Sigmoid colon (tissue), 7 donors: Measurements from ENCODE around the gene FDXR. TPM values are rescaled to one million over a fixed set of nuclear protein-coding genes. Genes with fewer than 3 reads are reported as not detected.

Experiments
- DNase-seq: peaks from one replicate; pipeline ENCODE4 v3.0.0-alpha.2; 2019
- H3K27ac ChIP-seq, 4 donors: fragments of 200-600 bp; sonication (generic); one replicate each; pipeline ENCODE4 v1.5.1; 2016 to 2019; ENCODE audit warnings: mild to moderate bottlenecking in 1 of 4
- H3K27me3 ChIP-seq, 3 donors: fragments of 200-600 bp; sonication (generic); one replicate each; pipeline ENCODE4 v1.5.1; 2019; ENCODE audit warnings: mild to moderate bottlenecking in 1 of 3
- H3K36me3 ChIP-seq, 4 donors: fragments of 200-600 bp; sonication (generic); one replicate each; pipeline ENCODE4 v1.5.1; 2016 to 2019
- H3K4me1 ChIP-seq, 4 donors: fragments of 200-600 bp; sonication (generic); one replicate each; pipeline ENCODE4 v1.5.1; 2017 to 2019
- H3K4me3 ChIP-seq, 4 donors: fragments of 200-600 bp; sonication (generic); one replicate each; pipeline ENCODE4 v1.5.1; 2017 to 2019; ENCODE audit warnings: mild to moderate bottlenecking in 2 of 4, moderate library complexity in 1 of 4
- H3K9me3 ChIP-seq, 4 donors: fragments of 200-600 bp in 3 of 4; sonication (generic) in 3 of 4; one replicate each; pipeline versions ENCODE4 v1.5.1 to v1.6.1; 2013 to 2019
- EP300 ChIP-seq, 4 donors: sonication (generic); formaldehyde crosslinking; IDR thresholded peaks; one replicate each; pipeline ENCODE4 v1.6.1; 2017; ENCODE audit warnings: antibody characterized with exemption in 4 of 4
- POLR2A ChIP-seq, 2 donors: fragments of 450-650 bp; IDR thresholded peaks; one replicate each; pipeline ENCODE4 v1.6.1; 2016; ENCODE audit warnings: antibody characterized with exemption in 2 of 2, mild to moderate bottlenecking in 2 of 2, moderate library complexity in 2 of 2
- POLR2AphosphoS5 ChIP-seq, 4 donors: sonication (generic); formaldehyde crosslinking; IDR thresholded peaks; one replicate each; pipeline ENCODE4 v1.6.1; 2017; ENCODE audit warnings: antibody characterized with exemption in 4 of 4
- WGBS, 2 donors: extraction: QIAGEN DNeasy Blood & Tissue Kit; methylation state at CpG; one replicate each; pipeline ENCODE4 v1.1.7; 2013; 5-methylcytosine and 5-hydroxymethylcytosine counted together
- intact Hi-C: fragments of 100-400 bp; cut with DNase I; formaldehyde crosslinking; loops from one replicate; pipeline ENCODE4 v1.15.1; 2023
- polyA plus RNA-seq, 3 donors: library from polyadenylated mRNA; stranded (reverse); fragments of 200-250 nt; gene quantifications; one replicate each; pipeline ENCODE4 v1.2.3, GENCODE V29; 2013
- total RNA-seq, 4 donors: library from RNA; depleted of rRNA; stranded (reverse); fragments of >200 nt; gene quantifications; one replicate each; pipeline ENCODE4 v1.1.0, GENCODE V29; 2016
- TF ChIP-seq, protein P1 (sequence below), 4 experiments: fragments of 450-650 bp in 3 of 4; fragments of 200-600 bp in 1 of 4; IDR thresholded peaks; one replicate each; pipeline ENCODE4 v1.5.1; 2016 to 2019; ENCODE audit warnings: antibody characterized with exemption in 4 of 4, mild to moderate bottlenecking in 3 of 4, moderate library complexity in 2 of 4
- donor health status: healthy with polysubstance abuse.
- donor health status: Bipolar disorder and iron deficiency.
- donor health status: healthy.

FDXR gene
- total RNA-seq (1 to 10 TPM; 3.0 to 8.6 (median 7.1) TPM), polyA plus RNA-seq (10 to 100 TPM; 10.8 to 26.9 (median 14.6) TPM)

- Histone ChIP-seq H3K36me3 (no peaks in the 10 kb centered on the region), H3K27me3 (no peaks in the 10 kb centered on the region), H3K4me1 (peaks cover 0 to 20% (median 13%) of the 10 kb centered on the region in 4 donors), H3K27ac (peak within 1 kb of the TSS; percentile 82 to 95 (median 90)), H3K4me3 (peak within 1 kb of the TSS; percentile 49 to 63 (median 58)), H3K9me3 (no peaks in the 10 kb centered on the region)
- no peak for DNase-seq
- WGBS, 2 donors = 6% methylated on average over 38 of the region's 38 CpGs
- TF ChIP-seq EP300 (IDR thresholded peaks at IDR 0.05) (no peak), POLR2AphosphoS5 (IDR thresholded peaks at IDR 0.05) (peak; percentile 72 to 86 (median 82)), POLR2A (IDR thresholded peaks at IDR 0.05) (peak; percentile 36 to 73)
- TF ChIP-seq, protein P1, sequence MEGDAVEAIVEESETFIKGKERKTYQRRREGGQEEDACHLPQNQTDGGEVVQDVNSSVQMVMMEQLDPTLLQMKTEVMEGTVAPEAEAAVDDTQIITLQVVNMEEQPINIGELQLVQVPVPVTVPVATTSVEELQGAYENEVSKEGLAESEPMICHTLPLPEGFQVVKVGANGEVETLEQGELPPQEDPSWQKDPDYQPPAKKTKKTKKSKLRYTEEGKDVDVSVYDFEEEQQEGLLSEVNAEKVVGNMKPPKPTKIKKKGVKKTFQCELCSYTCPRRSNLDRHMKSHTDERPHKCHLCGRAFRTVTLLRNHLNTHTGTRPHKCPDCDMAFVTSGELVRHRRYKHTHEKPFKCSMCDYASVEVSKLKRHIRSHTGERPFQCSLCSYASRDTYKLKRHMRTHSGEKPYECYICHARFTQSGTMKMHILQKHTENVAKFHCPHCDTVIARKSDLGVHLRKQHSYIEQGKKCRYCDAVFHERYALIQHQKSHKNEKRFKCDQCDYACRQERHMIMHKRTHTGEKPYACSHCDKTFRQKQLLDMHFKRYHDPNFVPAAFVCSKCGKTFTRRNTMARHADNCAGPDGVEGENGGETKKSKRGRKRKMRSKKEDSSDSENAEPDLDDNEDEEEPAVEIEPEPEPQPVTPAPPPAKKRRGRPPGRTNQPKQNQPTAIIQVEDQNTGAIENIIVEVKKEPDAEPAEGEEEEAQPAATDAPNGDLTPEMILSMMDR (IDR thresholded peaks at IDR 0.05) = no peak
- intact Hi-C loops = loop anchor here (2.0 to 5.0 kb wide), 2 partner anchors 95 to 124 kb away; partner anchors contain the start of genes NAT9 and NHERF1
Measured at GRCh38 chr17:74872313-74873036, at the start of gene FDXR. TSS of gene FDXR (minus strand) at chr17:74872994. CDS start at chr17:74872944, 50 bp downstream.

GRCh38 chr17:74922172-74922571 is 49.4 kb upstream of the FDXR start:
- H3K4me3 ChIP-seq = no peak overlapping the region
- H3K27ac ChIP-seq = no peak overlapping the region
- no peak for TF ChIP-seq POLR2A (IDR thresholded peaks at IDR 0.05)
- no peak for TF ChIP-seq POLR2AphosphoS5 (IDR thresholded peaks at IDR 0.05)
- TF ChIP-seq, protein P1 (IDR thresholded peaks at IDR 0.05) = no peak
- TF ChIP-seq EP300 (IDR thresholded peaks at IDR 0.05) = no peak
- H3K36me3 ChIP-seq = no peaks in the 10 kb centered on the region
- intact Hi-C loops = no loop called here
- peaks cover 36 to 77% (median 74%) of the 10 kb centered on the region in 3 donors for H3K27me3 ChIP-seq
- peaks cover 0 to 26% (median 22%) of the 10 kb centered on the region in 4 donors for H3K4me1 ChIP-seq
- 37 to 61% methylated on average over 6 of the region's 6 CpGs for WGBS, 2 donors
- DNase-seq = no peak
- no peaks in the 10 kb centered on the region for H3K9me3 ChIP-seq

DNA sequence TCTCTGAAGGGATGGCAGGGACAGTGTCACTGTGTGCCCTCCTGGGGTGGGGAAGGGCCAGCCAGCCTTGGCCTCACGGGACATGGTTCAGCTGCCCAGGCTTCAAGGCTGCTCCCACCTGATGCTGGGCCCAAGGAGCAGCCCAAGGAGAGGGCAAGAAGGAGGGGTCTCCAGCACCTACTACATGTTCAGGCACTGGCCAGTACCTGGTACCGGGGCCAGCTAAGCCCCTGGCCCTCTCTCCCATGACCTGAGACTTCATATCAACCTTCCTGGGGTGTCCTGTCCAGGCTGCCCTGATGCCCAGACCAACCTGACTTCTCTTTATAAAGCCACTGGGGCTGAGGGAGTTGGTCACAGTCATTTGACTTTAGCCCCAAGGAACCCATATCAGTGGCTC is 49.0 kb upstream of the FDXR start:
- H3K9me3 ChIP-seq = no peaks in the 10 kb centered on the region
- intact Hi-C loops = no loop called here
- 93% methylated on average over 2 of the region's 2 CpGs for WGBS, 2 donors
- H3K36me3 ChIP-seq = no peaks in the 10 kb centered on the region
- TF ChIP-seq EP300 (IDR thresholded peaks at IDR 0.05) (no peak), POLR2A (IDR thresholded peaks at IDR 0.05) (no peak), POLR2AphosphoS5 (IDR thresholded peaks at IDR 0.05) (no peak)
- TF ChIP-seq, protein P1 (IDR thresholded peaks at IDR 0.05) = no peak
- peaks cover 36 to 78% (median 73%) of the 10 kb centered on the region in 3 donors for H3K27me3 ChIP-seq
- no peak overlapping the region for H3K27ac ChIP-seq
- no peak for DNase-seq
- no peak overlapping the region for H3K4me3 ChIP-seq
- peaks cover 0 to 26% (median 22%) of the 10 kb centered on the region in 4 donors for H3K4me1 ChIP-seq

DNA sequence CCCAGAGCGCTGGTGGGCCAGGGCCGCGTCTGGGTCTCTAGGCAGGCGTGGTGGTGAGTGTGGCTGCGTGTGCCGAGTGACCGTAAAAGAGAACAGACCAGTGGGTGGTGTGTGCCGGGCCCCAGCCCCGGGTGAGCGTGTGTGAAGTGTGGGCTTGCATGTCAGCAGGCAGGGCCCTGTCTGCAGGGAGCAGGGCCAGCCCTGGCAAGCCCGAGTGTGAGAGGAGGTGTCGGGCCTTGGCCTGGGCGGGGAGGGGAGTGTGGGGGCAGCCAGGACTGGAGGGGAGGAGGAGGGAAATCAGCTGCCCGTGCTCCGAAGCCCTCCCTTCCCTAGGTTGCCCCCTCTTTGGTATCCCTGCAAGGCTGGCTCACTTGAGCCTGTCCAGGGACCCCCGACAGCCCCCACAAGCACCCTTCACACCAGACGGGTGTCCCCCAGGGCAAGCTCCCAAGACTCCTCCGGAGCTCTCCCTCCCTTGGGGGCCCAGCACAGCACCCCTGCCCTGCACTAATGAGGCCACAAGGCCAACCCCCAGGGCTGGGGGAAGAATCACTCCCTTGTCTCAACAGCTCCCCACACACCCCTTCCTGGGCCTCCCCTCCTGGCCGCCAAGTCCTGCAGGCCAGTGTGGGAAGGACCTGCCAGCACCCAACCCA is 48.4 kb upstream of the FDXR start:
- DNase-seq = no peak
- peaks cover 0 to 26% (median 22%) of the 10 kb centered on the region in 4 donors for H3K4me1 ChIP-seq
- WGBS, 2 donors = 49 to 70% methylated on average over 19 of the region's 19 CpGs
- TF ChIP-seq POLR2AphosphoS5 (IDR thresholded peaks at IDR 0.05) (no peak), POLR2A (IDR thresholded peaks at IDR 0.05) (no peak), EP300 (IDR thresholded peaks at IDR 0.05) (no peak)
- TF ChIP-seq, protein P1 (IDR thresholded peaks at IDR 0.05) = no peak
- H3K9me3 ChIP-seq = no peaks in the 10 kb centered on the region
- no peaks in the 10 kb centered on the region for H3K36me3 ChIP-seq
- H3K27me3 ChIP-seq = peaks cover 36 to 81% (median 69%) of the 10 kb centered on the region in 3 donors
- intact Hi-C loops = no loop called here
- H3K4me3 ChIP-seq = no peak overlapping the region
- H3K27ac ChIP-seq = no peak overlapping the region
